Measurements from ENCODE around the gene PARD3B.

Gene PARD3B

GRCh38 chr2:205481861-205482260 lies 936.6 kb downstream of the PARD3B start:
- no peak for DNase-seq
- no peaks in the 10 kb centered on the region for H3K9me2 ChIP-seq (replicated peaks; ENCODE audit: insufficient read depth, low read length)
- H3K4me3 ChIP-seq (ENCODE audit: low read length), result no peak overlapping the region
- H3K9me3 ChIP-seq (replicated peaks; ENCODE audit: insufficient read depth, low read length), result no peaks in the 10 kb centered on the region
- H3K9ac ChIP-seq (ENCODE audit: low read length), result no peak overlapping the region
- H3K27me3 ChIP-seq (replicated peaks; ENCODE audit: insufficient read depth, low read length), result no peaks in the 10 kb centered on the region
- H3K4me1 ChIP-seq (ENCODE audit: low read length), result no peaks in the 10 kb centered on the region
- TF ChIP-seq EZH2phosphoT487 (IDR thresholded peaks at IDR 0.05; ENCODE audit: low read length) (no peak), EZH2 (optimal IDR thresholded peaks at IDR 0.05; ENCODE audit: low read depth, low read length) (no peak)
- TF ChIP-seq, protein P1, sequence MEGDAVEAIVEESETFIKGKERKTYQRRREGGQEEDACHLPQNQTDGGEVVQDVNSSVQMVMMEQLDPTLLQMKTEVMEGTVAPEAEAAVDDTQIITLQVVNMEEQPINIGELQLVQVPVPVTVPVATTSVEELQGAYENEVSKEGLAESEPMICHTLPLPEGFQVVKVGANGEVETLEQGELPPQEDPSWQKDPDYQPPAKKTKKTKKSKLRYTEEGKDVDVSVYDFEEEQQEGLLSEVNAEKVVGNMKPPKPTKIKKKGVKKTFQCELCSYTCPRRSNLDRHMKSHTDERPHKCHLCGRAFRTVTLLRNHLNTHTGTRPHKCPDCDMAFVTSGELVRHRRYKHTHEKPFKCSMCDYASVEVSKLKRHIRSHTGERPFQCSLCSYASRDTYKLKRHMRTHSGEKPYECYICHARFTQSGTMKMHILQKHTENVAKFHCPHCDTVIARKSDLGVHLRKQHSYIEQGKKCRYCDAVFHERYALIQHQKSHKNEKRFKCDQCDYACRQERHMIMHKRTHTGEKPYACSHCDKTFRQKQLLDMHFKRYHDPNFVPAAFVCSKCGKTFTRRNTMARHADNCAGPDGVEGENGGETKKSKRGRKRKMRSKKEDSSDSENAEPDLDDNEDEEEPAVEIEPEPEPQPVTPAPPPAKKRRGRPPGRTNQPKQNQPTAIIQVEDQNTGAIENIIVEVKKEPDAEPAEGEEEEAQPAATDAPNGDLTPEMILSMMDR (IDR thresholded peaks at IDR 0.05; ENCODE audit: low read length), result no peak
- H3F3A ChIP-seq (ENCODE audit: insufficient read depth, low read length), result no peaks in the 10 kb centered on the region
- H3K27ac ChIP-seq (ENCODE audit: low read length), result no peak overlapping the region
- H4K20me1 ChIP-seq (ENCODE audit: insufficient read depth, low read length), result no peaks in the 10 kb centered on the region
- H3K36me3 ChIP-seq (replicated peaks; ENCODE audit: insufficient read depth, low read length), result no peaks in the 10 kb centered on the region
- no peaks in the 10 kb centered on the region for H3K79me2 ChIP-seq (ENCODE audit: low read length)
- H3K4me2 ChIP-seq (ENCODE audit: low read depth, low read length), result no peak overlapping the region
- H2AFZ ChIP-seq (ENCODE audit: low read length), result no peak overlapping the region

- no peak overlapping the region for H3K4me2 ChIP-seq (ENCODE audit: low read depth, low read length)
- TF ChIP-seq, protein P1 (IDR thresholded peaks at IDR 0.05; ENCODE audit: low read length), result no peak
- TF ChIP-seq EZH2 (optimal IDR thresholded peaks at IDR 0.05; ENCODE audit: low read depth, low read length), result no peak
- TF ChIP-seq EZH2phosphoT487 (IDR thresholded peaks at IDR 0.05; ENCODE audit: low read length), result no peak
- no peak overlapping the region for H3K4me3 ChIP-seq (ENCODE audit: low read length)
- no peak overlapping the region for H2AFZ ChIP-seq (ENCODE audit: low read length)
- no peak overlapping the region for H3K9ac ChIP-seq (ENCODE audit: low read length)
- H3K9me3 ChIP-seq (replicated peaks; ENCODE audit: insufficient read depth, low read length), result no peaks in the 10 kb centered on the region
- H3K27me3 ChIP-seq (replicated peaks; ENCODE audit: insufficient read depth, low read length), result no peaks in the 10 kb centered on the region
- H3K36me3 ChIP-seq (replicated peaks; ENCODE audit: insufficient read depth, low read length), result no peaks in the 10 kb centered on the region
- H3K27ac ChIP-seq (ENCODE audit: low read length), result no peak overlapping the region
- no peaks in the 10 kb centered on the region for H4K20me1 ChIP-seq (ENCODE audit: insufficient read depth, low read length)
- no peaks in the 10 kb centered on the region for H3K9me2 ChIP-seq (replicated peaks; ENCODE audit: insufficient read depth, low read length)
- H3K4me1 ChIP-seq (ENCODE audit: low read length), result no peaks in the 10 kb centered on the region
- no peaks in the 10 kb centered on the region for H3K79me2 ChIP-seq (ENCODE audit: low read length)
- no peak for DNase-seq
- H3F3A ChIP-seq (ENCODE audit: insufficient read depth, low read length), result no peaks in the 10 kb centered on the region
Observed at GRCh38 chr2:205482399-205483081, 937.3 kb downstream of the PARD3B start.

- Histone ChIP-seq H3K27me3 (replicated peaks; ENCODE audit: insufficient read depth, low read length) (no peaks in the 10 kb centered on the region), H3K9ac (ENCODE audit: low read length) (no peak overlapping the region)
Observed at GRCh38 chr2:205483095-205483494, 937.8 kb downstream of the PARD3B start.

More at GRCh38 chr2:205483095-205483494, 937.8 kb downstream of the PARD3B start:
- Histone ChIP-seq H4K20me1 (ENCODE audit: insufficient read depth, low read length) (no peaks in the 10 kb centered on the region), H3K9me2 (replicated peaks; ENCODE audit: insufficient read depth, low read length) (no peaks in the 10 kb centered on the region), H3K79me2 (ENCODE audit: low read length) (no peaks in the 10 kb centered on the region), H2AFZ (ENCODE audit: low read length) (no peak overlapping the region), H3K4me1 (ENCODE audit: low read length) (no peaks in the 10 kb centered on the region), H3K4me3 (ENCODE audit: low read length) (no peak overlapping the region), H3K4me2 (ENCODE audit: low read depth, low read length) (no peak overlapping the region), H3K9me3 (replicated peaks; ENCODE audit: insufficient read depth, low read length) (no peaks in the 10 kb centered on the region), H3K27ac (ENCODE audit: low read length) (no peak overlapping the region), H3F3A (ENCODE audit: insufficient read depth, low read length) (no peaks in the 10 kb centered on the region), H3K36me3 (replicated peaks; ENCODE audit: insufficient read depth, low read length) (no peaks in the 10 kb centered on the region)
- no peak for DNase-seq
- TF ChIP-seq, protein P1 (IDR thresholded peaks at IDR 0.05; ENCODE audit: low read length), result no peak
- TF ChIP-seq EZH2phosphoT487 (IDR thresholded peaks at IDR 0.05; ENCODE audit: low read length) (no peak), EZH2 (optimal IDR thresholded peaks at IDR 0.05; ENCODE audit: low read depth, low read length) (no peak)

All from MM.1S (cell line).